HepG2 (cell line): ENCODE results near the gene OGA. TPM values are rescaled to one million over a fixed set of nuclear protein-coding genes. Genes with fewer than 3 reads are reported as not detected.

Experiments used
- CHD2 ChIP-seq: IDR thresholded peaks from 2 replicates; pipeline ENCODE4 v1.6.1; 2011; ENCODE audit warnings: low read depth, low read length, improper control_type of control experiment
- ELK4 ChIP-seq: sonication (generic); formaldehyde crosslinking; IDR thresholded peaks from 2 replicates; pipeline ENCODE4 v1.9.0; 2021; ENCODE audit warnings: missing genetic modification reagents, borderline replicate concordance
- EZH2 ChIP-seq: conservative IDR thresholded peaks from 2 replicates; pipeline ENCODE4 v1.6.1; 2012; ENCODE audit warnings: mild to moderate bottlenecking, low read depth, low read length, moderate library complexity
- FIP1L1 ChIP-seq: fragments of 200-400 bp; formaldehyde crosslinking; IDR thresholded peaks from 2 replicates; pipeline ENCODE4 v1.6.1; 2018; ENCODE audit warnings: low read depth, mild to moderate bottlenecking, low read length, moderate library complexity, borderline replicate concordance; ENCODE audit not compliant: insufficient read depth
- JUN ChIP-seq: sonication (generic); formaldehyde crosslinking; IDR thresholded peaks from 2 replicates; pipeline ENCODE4 v1.4.0; 2020; ENCODE audit warnings: mild to moderate bottlenecking, missing genetic modification reagents
- MLXIP ChIP-seq: sonication (generic); formaldehyde crosslinking; IDR thresholded peaks from 2 replicates; pipeline ENCODE4 v1.9.0; 2021; ENCODE audit warnings: missing genetic modification reagents, borderline replicate concordance
- NKX3-1 ChIP-seq: sonication (generic); formaldehyde crosslinking; IDR thresholded peaks from 2 replicates; pipeline ENCODE4 v1.5.0; 2020; ENCODE audit warnings: missing genetic modification reagents
- RARG ChIP-seq: sonication (generic); formaldehyde crosslinking; IDR thresholded peaks from 2 replicates; pipeline ENCODE4 v1.4.0; 2020; ENCODE audit warnings: low read depth, mild to moderate bottlenecking, missing genetic modification reagents
- TOE1 ChIP-seq: sonication (generic); formaldehyde crosslinking; IDR thresholded peaks from 2 replicates; pipeline ENCODE4 v1.4.0; 2020; ENCODE audit warnings: mild to moderate bottlenecking, missing genetic modification reagents
- ZBTB21 ChIP-seq: sonication (generic); formaldehyde crosslinking; IDR thresholded peaks from 2 replicates; pipeline ENCODE4 v1.4.0; 2020; ENCODE audit warnings: missing genetic modification reagents
- ZNF136 ChIP-seq: sonication (generic); formaldehyde crosslinking; IDR thresholded peaks from 2 replicates; pipeline ENCODE4 v1.8.1; 2022; ENCODE audit warnings: low read depth, mild to moderate bottlenecking, moderate library complexity, missing genetic modification reagents
- ZNF17 ChIP-seq: sonication (generic); formaldehyde crosslinking; IDR thresholded peaks from 2 replicates; pipeline ENCODE4 v1.5.0; 2020; ENCODE audit warnings: mild to moderate bottlenecking, missing genetic modification reagents
- ZNF207 ChIP-seq: fragments of 450-650 bp; IDR thresholded peaks from 2 replicates; pipeline ENCODE4 v1.6.1; 2016; ENCODE audit warnings: antibody characterized with exemption, borderline replicate concordance
- ZNF317 ChIP-seq: sonication (generic); formaldehyde crosslinking; IDR thresholded peaks from 2 replicates; pipeline ENCODE4 v1.5.0; 2020; ENCODE audit warnings: mild to moderate bottlenecking, missing genetic modification reagents
- ZNF33A ChIP-seq: sonication (generic); formaldehyde crosslinking; IDR thresholded peaks from 2 replicates; pipeline ENCODE4 v1.5.1; 2020; ENCODE audit warnings: missing genetic modification reagents, mild to moderate bottlenecking, moderate library complexity, borderline replicate concordance
- ZNF589 ChIP-seq: sonication (generic); formaldehyde crosslinking; conservative IDR thresholded peaks from 2 replicates; pipeline ENCODE4 v1.8.0; 2022; ENCODE audit warnings: mild to moderate bottlenecking, moderate library complexity, missing genetic modification reagents
- ZNF737 ChIP-seq: sonication (generic); formaldehyde crosslinking; IDR thresholded peaks from 2 replicates; pipeline ENCODE4 v1.5.0; 2020; ENCODE audit warnings: missing genetic modification reagents, mild to moderate bottlenecking, borderline replicate concordance
- polyA plus RNA-seq, 8 experiments: library from polyadenylated mRNA; depleted of rRNA in 3 of 8; stranded (reverse) in 7 of 8; unstranded in 1 of 8; fragments of >200 nt; fragmentation: Illumina TruSeq in 4 of 8; extraction: Trizol in 4 of 8; gene quantifications; 2 replicates each; pipeline versions ENCODE4 v1.2.1 to v1.2.3, GENCODE V29; 2011 to 2016; ENCODE audit warnings: low read depth in 4 of 8, missing spikeins in 1 of 8, mixed read lengths in 1 of 8; ENCODE audit not compliant: insufficient read depth in 1 of 8
- total RNA-seq, 5 experiments: library from RNA; depleted of rRNA; stranded (reverse); fragments of >200 nt; fragmentation: Illumina TruSeq; extraction: Trizol; gene quantifications; 2 replicates each; pipeline ENCODE4 v1.2.3, GENCODE V29; 2016; ENCODE audit warnings: low read depth in 1 of 5
- TF ChIP-seq, protein P1 (sequence below): IDR thresholded peaks from 2 replicates; pipeline ENCODE4 v1.6.1; 2016; ENCODE audit warnings: missing compliant biosample characterization, missing genetic modification reagents, borderline replicate concordance
- TF ChIP-seq, protein P2 (sequence below): sonication (generic); formaldehyde crosslinking; IDR thresholded peaks from 2 replicates; pipeline ENCODE4 v1.8.1; 2022; ENCODE audit warnings: mild to moderate bottlenecking, missing genetic modification reagents
- TF ChIP-seq, protein P3 (sequence below): sonication (generic); formaldehyde crosslinking; IDR thresholded peaks from 2 replicates; pipeline ENCODE4 v1.5.0; 2020; ENCODE audit warnings: missing genetic modification reagents

Gene OGA
- total and polyA plus RNA-seq, 2 of the 13 experiments (the other 11 are each of a cell fraction or from before 2014, with no cell fraction given) = 33.2 to 39.8 TPM

DNA sequence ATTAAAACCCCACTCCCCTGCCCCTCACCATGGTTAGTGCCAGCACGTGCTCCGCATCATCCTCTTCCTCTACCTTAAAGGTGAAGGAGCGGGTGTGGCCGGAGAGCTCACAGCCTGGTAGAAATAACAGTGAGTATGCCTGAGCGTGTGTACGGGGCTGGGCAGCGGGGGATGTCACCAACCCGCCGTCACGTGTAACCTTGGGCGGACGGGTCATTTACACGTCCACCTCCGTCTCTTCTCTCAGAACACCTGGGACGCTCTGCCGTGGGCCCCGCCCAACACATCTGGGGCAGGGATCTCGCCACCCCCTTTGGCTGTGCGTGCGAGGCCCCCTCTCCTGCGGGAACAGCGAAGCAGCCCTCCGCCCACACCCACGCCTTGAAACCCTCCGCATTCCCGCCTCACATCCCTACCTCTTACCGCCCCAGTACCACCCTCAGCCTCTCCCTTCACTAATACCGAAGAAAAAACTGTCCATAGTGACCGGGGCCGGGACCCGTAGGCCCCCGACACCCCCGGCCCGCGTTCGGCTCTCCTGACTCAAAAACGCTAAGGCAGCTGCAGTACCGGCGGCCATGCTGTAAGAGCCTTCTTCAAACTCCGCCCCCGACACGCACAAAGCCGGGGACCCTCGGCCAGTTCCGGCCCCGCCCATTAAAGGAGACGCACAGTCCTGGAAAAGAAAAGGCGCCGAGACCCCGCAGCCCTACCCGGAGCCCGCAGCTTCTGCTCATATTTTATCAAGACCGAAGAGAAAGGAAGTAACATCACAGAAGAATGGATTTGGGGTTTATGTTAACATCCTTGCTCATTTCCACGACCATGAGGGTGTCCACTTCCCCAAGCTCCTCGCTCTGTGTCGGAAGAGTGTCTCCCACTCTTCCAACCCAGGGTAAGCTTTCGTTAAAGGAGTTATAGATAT lies 35.2 kb downstream of the OGA start, which contains the start of gene NPM3 (continued):
- TF ChIP-seq, protein P1, sequence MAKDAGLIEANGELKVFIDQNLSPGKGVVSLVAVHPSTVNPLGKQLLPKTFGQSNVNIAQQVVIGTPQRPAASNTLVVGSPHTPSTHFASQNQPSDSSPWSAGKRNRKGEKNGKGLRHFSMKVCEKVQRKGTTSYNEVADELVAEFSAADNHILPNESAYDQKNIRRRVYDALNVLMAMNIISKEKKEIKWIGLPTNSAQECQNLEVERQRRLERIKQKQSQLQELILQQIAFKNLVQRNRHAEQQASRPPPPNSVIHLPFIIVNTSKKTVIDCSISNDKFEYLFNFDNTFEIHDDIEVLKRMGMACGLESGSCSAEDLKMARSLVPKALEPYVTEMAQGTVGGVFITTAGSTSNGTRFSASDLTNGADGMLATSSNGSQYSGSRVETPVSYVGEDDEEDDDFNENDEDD (CRISPR knock-in tag) = no peak; the same call in 1 of the 2 replicates
- 0 out of 2 replicates have a peak, but pooled peaks have one; percentile 22 for TF ChIP-seq ZNF317
- TF ChIP-seq ZNF136 (CRISPR knock-in tag) = no peak
- TF ChIP-seq ZNF737 = 0 out of 2 replicates have a peak, but pooled peaks have one; percentile 39
- no peak for TF ChIP-seq ELK4
- TF ChIP-seq TOE1 = no peak
- no peak for TF ChIP-seq JUN
- TF ChIP-seq, protein P2, sequence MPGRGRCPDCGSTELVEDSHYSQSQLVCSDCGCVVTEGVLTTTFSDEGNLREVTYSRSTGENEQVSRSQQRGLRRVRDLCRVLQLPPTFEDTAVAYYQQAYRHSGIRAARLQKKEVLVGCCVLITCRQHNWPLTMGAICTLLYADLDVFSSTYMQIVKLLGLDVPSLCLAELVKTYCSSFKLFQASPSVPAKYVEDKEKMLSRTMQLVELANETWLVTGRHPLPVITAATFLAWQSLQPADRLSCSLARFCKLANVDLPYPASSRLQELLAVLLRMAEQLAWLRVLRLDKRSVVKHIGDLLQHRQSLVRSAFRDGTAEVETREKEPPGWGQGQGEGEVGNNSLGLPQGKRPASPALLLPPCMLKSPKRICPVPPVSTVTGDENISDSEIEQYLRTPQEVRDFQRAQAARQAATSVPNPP (CRISPR knock-in tag) = no peak
- TF ChIP-seq ZNF589 (CRISPR knock-in tag) = no peak
- no peak for TF ChIP-seq FIP1L1
- no peak; the same call in 1 of the 2 replicates for TF ChIP-seq RARG (CRISPR knock-in tag)
- TF ChIP-seq NKX3-1 = no peak
- 0 out of 2 replicates have a peak, but pooled peaks have one; percentile 40 for TF ChIP-seq ZNF33A
- no peak for TF ChIP-seq EZH2
- TF ChIP-seq ZBTB21 (CRISPR knock-in tag) = no peak
- no peak for TF ChIP-seq CHD2
- TF ChIP-seq MLXIP (CRISPR knock-in tag) = no peak
- TF ChIP-seq ZNF17 (CRISPR knock-in tag) = no peak
- TF ChIP-seq, protein P3, sequence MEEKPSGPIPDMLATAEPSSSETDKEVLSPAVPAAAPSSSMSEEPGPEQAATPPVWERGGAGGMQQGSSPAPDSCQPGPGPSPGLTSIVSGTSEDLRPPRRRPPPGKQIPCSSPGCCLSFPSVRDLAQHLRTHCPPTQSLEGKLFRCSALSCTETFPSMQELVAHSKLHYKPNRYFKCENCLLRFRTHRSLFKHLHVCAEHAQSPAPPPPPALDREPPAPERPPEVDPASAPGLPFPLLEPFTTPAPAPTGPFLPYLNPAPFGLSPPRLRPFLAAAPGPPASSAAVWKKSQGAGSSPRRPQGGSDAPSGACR (CRISPR knock-in tag) = peak; percentile 61; the same call in 1 of the 2 replicates
- no peak for TF ChIP-seq ZNF207
